SK-N-SH treated with all-trans-retinoic acid at 6 μM for 48 hours (cell line): Measurements from ENCODE around the gene CDH4.

Experiments used
- BACH2 ChIP-seq: fragments of 250-450 bp; sonication (Bioruptor Pico); IDR thresholded peaks from 2 replicates; pipeline ENCODE4 v1.9.0; 2021; ENCODE audit warnings: mild to moderate bottlenecking, borderline replicate concordance
- ESRRG ChIP-seq: fragments of 250-450 bp; sonication (Bioruptor Pico); IDR thresholded peaks from 2 replicates; pipeline ENCODE4 v1.6.1; 2021; ENCODE audit warnings: mild to moderate bottlenecking
- RARB ChIP-seq: fragments of 250-450 bp; sonication (Bioruptor Pico); IDR thresholded peaks from 2 replicates; pipeline ENCODE4 v1.8.0; 2021; ENCODE audit warnings: mild to moderate bottlenecking, moderate library complexity
- SNAI2 ChIP-seq: fragments of 250-450 bp; sonication (Bioruptor Pico); IDR thresholded peaks from 2 replicates; pipeline ENCODE4 v1.5.0; 2020; ENCODE audit warnings: mild to moderate bottlenecking, moderate library complexity
- TCF4 ChIP-seq: fragments of 250-450 bp; sonication (Bioruptor Pico); IDR thresholded peaks from 2 replicates; pipeline ENCODE4 v1.8.0; 2021; ENCODE audit warnings: mild to moderate bottlenecking, moderate library complexity, borderline replicate concordance
- ZFP3 ChIP-seq: fragments of 250-450 bp; sonication (Bioruptor Pico); IDR thresholded peaks from 2 replicates; pipeline ENCODE4 v1.5.0; 2020; ENCODE audit warnings: mild to moderate bottlenecking, moderate library complexity
- ZNF70 ChIP-seq: fragments of 450-650 bp; formaldehyde crosslinking; IDR thresholded peaks from 2 replicates; pipeline ENCODE4 v1.5.0; 2020; ENCODE audit warnings: mild to moderate bottlenecking, moderate library complexity
- ZNF8 ChIP-seq: fragments of 450-650 bp; formaldehyde crosslinking; IDR thresholded peaks from 2 replicates; pipeline ENCODE4 v1.5.0; 2020; ENCODE audit warnings: mild to moderate bottlenecking, moderate library complexity
- TF ChIP-seq, protein P1 (sequence below): fragments of 250-450 bp; sonication (Bioruptor Pico); IDR thresholded peaks from 2 replicates; pipeline ENCODE4 v1.5.1; 2020; ENCODE audit warnings: low read depth, mild to moderate bottlenecking, moderate library complexity
- TF ChIP-seq, protein P2 (sequence below): fragments of 250-450 bp; sonication (Bioruptor Pico); IDR thresholded peaks from 2 replicates; pipeline ENCODE4 v1.5.1; 2021; ENCODE audit warnings: mild to moderate bottlenecking, moderate library complexity
- TF ChIP-seq, protein P3 (sequence below): fragments of 250-450 bp; sonication (Bioruptor Pico); IDR thresholded peaks from 2 replicates; pipeline ENCODE4 v1.8.0; 2021; ENCODE audit warnings: low read depth, mild to moderate bottlenecking, moderate library complexity, borderline replicate concordance
- TF ChIP-seq, protein P4 (sequence below): fragments of 250-450 bp; sonication (Bioruptor Pico); IDR thresholded peaks from 2 replicates; pipeline ENCODE4 v1.8.0; 2020; ENCODE audit warnings: mild to moderate bottlenecking, moderate library complexity, borderline replicate concordance

DNA sequence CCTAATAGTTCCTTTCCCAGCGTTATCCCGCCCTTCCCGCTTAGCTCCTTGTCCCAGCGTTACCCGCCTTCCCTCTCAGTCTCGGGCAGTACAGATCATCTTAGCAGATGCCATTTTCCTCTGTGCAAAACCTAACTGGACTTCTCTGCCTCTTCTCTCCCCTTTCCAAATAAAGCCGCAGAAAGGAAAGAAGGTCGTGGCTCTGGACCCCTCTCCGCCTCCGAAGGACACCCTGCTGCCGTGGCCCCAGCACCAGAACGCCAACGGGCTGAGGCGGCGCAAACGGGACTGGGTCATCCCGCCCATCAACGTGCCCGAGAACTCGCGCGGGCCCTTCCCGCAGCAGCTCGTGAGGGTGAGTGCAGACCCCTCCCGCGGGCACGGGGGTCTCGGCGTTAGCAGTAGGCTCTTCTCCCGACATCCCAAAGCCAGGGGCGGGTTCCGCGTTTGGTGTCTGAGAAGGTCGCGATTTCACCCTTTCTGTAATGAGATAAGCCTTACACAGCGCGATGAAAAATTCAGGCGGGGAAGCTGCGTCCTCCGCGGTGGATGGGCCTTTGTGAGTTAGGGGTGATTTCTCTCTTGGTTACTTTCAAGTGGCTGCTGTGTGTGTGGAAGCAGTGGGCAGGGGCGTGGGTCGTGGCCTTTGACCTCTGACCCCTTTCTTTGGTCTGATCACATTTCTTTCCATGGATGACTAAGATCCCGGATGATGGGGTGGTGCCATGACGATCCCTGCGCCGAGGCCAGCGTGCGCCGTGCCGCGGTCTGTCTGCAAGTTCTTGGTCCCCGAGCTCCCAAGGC is 521.0 kb downstream of the CDH4 start:
- TF ChIP-seq, protein P1, sequence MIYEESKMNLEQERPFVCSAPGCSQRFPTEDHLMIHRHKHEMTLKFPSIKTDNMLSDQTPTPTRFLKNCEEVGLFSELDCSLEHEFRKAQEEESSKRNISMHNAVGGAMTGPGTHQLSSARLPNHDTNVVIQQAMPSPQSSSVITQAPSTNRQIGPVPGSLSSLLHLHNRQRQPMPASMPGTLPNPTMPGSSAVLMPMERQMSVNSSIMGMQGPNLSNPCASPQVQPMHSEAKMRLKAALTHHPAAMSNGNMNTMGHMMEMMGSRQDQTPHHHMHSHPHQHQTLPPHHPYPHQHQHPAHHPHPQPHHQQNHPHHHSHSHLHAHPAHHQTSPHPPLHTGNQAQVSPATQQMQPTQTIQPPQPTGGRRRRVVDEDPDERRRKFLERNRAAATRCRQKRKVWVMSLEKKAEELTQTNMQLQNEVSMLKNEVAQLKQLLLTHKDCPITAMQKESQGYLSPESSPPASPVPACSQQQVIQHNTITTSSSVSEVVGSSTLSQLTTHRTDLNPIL: no peak
- TF ChIP-seq RARB (CRISPR knock-in tag) (no peak), ZNF70 (no peak), BACH2 (CRISPR knock-in tag) (no peak), SNAI2 (CRISPR knock-in tag) (no peak), TCF4 (CRISPR knock-in tag) (no peak), ZNF8 (CRISPR knock-in tag) (no peak), ZFP3 (CRISPR knock-in tag) (no peak), ESRRG (CRISPR knock-in tag) (no peak)
- TF ChIP-seq, protein P2, sequence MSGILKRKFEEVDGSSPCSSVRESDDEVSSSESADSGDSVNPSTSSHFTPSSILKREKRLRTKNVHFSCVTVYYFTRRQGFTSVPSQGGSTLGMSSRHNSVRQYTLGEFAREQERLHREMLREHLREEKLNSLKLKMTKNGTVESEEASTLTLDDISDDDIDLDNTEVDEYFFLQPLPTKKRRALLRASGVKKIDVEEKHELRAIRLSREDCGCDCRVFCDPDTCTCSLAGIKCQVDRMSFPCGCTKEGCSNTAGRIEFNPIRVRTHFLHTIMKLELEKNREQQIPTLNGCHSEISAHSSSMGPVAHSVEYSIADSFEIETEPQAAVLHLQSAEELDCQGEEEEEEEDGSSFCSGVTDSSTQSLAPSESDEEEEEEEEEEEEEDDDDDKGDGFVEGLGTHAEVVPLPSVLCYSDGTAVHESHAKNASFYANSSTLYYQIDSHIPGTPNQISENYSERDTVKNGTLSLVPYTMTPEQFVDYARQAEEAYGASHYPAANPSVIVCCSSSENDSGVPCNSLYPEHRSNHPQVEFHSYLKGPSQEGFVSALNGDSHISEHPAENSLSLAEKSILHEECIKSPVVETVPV (CRISPR knock-in tag): no peak
- TF ChIP-seq, protein P3, sequence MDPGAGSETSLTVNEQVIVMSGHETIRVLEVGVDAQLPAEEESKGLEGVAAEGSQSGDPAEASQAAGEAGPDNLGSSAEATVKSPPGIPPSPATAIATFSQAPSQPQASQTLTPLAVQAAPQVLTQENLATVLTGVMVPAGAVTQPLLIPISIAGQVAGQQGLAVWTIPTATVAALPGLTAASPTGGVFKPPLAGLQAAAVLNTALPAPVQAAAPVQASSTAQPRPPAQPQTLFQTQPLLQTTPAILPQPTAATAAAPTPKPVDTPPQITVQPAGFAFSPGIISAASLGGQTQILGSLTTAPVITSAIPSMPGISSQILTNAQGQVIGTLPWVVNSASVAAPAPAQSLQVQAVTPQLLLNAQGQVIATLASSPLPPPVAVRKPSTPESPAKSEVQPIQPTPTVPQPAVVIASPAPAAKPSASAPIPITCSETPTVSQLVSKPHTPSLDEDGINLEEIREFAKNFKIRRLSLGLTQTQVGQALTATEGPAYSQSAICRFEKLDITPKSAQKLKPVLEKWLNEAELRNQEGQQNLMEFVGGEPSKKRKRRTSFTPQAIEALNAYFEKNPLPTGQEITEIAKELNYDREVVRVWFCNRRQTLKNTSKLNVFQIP: no peak
- TF ChIP-seq, protein P4, sequence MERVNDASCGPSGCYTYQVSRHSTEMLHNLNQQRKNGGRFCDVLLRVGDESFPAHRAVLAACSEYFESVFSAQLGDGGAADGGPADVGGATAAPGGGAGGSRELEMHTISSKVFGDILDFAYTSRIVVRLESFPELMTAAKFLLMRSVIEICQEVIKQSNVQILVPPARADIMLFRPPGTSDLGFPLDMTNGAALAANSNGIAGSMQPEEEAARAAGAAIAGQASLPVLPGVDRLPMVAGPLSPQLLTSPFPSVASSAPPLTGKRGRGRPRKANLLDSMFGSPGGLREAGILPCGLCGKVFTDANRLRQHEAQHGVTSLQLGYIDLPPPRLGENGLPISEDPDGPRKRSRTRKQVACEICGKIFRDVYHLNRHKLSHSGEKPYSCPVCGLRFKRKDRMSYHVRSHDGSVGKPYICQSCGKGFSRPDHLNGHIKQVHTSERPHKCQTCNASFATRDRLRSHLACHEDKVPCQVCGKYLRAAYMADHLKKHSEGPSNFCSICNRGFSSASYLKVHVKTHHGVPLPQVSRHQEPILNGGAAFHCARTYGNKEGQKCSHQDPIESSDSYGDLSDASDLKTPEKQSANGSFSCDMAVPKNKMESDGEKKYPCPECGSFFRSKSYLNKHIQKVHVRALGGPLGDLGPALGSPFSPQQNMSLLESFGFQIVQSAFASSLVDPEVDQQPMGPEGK (CRISPR knock-in tag): no peak
